VCaP (cell line): ENCODE data around the gene AKIRIN2.

Source experiments
- H3K27ac ChIP-seq: fragments of 450-650 bp; 2 replicates; pipeline ENCODE4 v1.5.1; 2017
- CTCF ChIP-seq: fragments of 450-650 bp; conservative IDR thresholded peaks from 2 replicates; pipeline ENCODE4 v1.5.1; 2017; ENCODE audit warnings: mild to moderate bottlenecking, moderate library complexity

Gene AKIRIN2

DNA sequence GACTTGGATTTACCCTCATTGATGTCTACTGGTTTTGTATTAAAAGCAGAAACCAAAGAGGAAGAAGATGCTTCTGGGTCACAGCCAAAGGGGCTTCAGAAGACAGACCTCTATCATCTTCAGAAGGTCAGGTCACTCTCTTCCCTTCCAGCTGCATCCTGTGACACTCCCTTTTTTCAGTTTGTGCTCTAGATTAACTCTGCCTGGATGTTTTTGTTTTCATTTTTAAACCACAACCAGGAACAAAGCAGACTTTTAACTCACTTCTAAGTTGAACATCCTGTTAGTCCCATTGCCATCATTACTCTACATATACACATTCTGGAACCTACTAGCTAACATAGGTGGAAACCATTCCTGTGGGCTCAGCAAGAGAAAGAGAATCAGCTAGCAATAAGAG is 45.2 kb downstream of the AKIRIN2 start:
- TF ChIP-seq CTCF: no peak
- no peak overlapping the region for H3K27ac ChIP-seq

DNA sequence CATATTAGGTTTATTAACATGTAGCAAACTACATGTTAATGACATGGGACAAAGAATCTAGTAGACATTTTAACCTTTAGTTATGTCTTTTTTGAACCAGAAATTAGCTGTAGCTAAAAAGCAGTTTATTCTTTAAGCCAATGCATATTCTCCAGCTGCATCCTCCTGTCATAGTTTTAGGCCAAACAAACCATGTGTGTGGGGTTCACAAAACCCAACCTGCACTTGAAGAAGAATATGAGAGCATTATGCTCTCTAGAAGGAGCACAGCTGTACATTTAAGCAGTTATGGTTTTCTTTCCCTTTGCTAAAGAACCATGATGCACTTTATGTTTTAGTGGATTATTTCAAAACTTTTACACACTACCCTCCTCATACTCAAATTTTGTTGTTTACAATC is 46.2 kb downstream of the AKIRIN2 start:
- no peak for TF ChIP-seq CTCF
- H3K27ac ChIP-seq: no peak overlapping the region

DNA sequence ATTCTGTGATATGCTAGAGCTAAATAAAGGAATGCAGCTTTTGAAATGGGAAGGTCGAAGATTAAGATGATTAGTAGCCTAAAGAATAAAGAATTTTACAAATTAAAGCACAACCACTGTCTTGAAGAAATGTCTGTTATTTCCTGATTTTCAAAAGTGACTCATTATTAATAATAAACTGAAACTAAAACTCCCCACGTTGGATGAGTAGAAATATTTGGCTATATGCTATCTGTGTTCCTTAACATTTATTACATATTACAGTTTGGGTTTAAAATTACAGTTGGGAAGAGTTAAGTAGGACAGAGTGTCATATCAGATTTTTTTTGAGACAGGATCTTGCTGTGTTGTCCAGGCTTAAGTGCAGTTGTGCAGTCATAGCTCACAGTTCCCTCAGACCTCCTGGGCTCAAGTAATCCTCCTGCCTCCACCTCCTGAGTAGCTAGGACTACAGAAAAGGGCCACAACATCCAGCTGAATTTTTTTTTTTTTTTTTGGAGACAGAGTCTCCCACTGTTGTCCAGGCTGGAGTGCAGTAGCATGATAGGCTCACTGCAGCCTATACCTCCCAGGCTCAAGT is 47.1 kb downstream of the AKIRIN2 start:
- TF ChIP-seq CTCF: no peak
- H3K27ac ChIP-seq: no peak overlapping the region

DNA sequence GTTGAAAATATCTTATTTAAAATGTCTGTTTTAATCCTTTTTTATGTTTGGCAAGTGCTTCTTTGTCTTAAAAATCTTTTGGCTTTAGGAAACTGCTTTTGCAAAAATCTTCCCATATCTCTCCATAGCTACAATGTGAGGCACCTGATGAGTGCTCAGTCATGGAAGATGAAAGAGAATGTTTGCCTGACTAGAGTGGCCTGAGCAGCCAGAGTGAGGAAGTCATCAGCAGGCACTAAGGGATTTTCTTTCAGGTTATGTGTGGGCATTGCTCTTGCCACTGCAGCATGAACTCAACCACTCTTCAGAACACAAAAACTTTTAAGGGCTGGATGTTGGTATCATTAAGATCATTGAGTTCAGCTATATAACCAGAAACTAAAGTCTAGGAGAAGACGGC is 47.9 kb downstream of the AKIRIN2 start:
- TF ChIP-seq CTCF: no peak
- no peak overlapping the region for H3K27ac ChIP-seq

DNA sequence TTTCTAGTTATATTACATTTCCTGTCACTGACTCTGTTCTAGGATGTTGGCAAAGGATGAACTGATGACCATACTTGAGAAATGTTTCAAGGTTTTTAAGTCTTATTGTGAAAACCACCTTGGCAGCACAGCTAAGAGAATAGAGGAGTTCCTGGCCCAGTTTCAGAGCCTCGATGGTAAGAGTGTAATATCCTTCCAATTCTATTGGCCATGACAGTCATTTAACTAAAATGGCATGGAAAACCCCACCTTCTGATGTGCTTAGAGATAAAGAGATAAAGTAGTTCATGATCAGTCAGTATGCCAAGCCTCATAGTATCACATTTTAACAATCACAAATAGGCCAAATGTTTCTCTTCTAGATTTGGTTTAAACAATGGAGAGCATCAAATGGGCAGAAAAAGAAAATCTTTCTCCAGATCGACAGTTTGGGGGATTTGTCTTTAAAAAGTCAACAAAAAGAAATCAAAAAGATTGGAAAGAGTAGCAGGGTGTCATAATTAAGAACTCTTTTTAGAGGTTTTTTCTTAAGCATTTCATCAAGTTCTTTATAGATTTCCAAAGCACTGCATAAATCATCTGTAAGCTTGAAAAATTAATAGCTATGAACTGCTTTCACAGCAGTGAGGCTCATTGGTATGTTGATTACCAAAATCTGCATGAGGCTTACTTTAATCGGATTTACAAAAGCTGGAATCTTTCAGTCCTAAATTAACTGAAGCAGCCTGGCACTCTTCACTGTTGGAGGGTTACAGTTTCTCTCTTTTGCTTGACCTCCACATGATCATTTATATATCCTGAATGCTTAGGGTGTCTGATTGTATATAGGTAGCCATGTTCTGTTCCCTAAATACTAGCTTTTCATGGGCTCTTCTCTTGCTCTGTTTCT is 48.7 kb downstream of the AKIRIN2 start:
- no peak overlapping the region for H3K27ac ChIP-seq
- TF ChIP-seq CTCF: no peak

GRCh38 chr6:87645080-87645479 is 57.0 kb downstream of the AKIRIN2 start:
- no peak overlapping the region for H3K27ac ChIP-seq
- TF ChIP-seq CTCF: no peak

DNA sequence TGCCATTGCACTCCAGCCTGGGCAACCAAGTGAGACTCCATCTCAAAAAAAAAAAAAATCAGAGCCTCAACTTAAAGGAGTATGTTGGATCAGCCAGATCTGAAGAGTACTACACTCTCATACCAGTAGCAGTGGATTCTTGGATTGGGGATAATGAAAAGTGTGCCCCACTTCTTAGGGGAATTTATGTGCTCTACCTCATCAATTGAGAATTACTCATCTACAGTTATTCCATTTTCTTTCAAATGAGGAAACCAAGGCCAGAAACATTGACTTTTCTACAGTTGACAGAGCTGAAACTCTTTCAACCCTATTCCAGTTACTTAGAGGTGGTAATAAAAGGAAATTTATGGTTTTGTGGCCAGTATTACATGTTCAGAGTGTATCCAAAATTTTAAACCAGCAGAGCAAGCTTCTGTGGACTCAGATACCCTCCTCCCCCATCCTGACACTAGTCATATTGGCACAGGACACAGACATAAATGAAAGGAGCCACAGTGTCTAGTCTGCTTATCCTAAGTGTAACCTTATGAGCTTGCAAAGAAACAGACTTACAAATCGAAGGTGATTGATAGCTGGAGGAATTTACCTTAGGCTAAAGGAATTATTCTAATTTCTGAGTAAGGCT is 60.9 kb downstream of the AKIRIN2 start:
- H3K27ac ChIP-seq: no peak overlapping the region
- TF ChIP-seq CTCF: no peak
